Esophagus squamous epithelium (tissue), 4 donors: ENCODE measurements around the gene DPYSL5.

Experiments
- CTCF ChIP-seq, 6 experiments: fragments of 450-650 bp in 4 of 6; fragments of 200-600 bp in 2 of 6; sonication (generic) in 2 of 6; IDR thresholded peaks; one replicate each; pipeline ENCODE4 v1.5.1; 2016 to 2019; ENCODE audit warnings: antibody characterized with exemption in 6 of 6, mild to moderate bottlenecking in 4 of 6, moderate library complexity in 4 of 6
- POLR2A ChIP-seq, 4 donors: fragments of 450-650 bp; IDR thresholded peaks; one replicate each; pipeline ENCODE4 v1.6.1; 2017; ENCODE audit warnings: antibody characterized with exemption in 4 of 4, mild to moderate bottlenecking in 4 of 4, moderate library complexity in 3 of 4

DNA sequence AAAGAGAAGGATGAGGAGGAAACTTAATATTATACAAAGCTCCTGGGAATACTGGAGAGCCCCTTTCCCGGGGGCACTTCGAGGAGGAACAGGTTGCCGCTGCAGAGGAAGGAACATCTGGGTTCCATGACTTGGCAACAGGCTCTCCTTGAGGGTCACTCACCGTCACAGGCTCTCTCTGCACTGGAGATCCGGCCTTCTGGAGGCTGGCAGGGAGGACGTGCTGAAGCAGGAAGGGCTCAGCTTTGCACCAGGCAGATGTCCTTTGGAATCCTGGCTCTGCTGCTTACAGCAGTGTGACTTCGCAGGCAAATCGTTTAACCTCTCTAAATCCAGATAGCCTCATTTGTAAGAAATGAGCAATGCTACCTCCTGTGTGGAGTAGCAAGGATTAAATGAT, 2.9 kb upstream of the DPYSL5 start:
- TF ChIP-seq POLR2A (IDR thresholded peaks at IDR 0.05) (no peak), CTCF (IDR thresholded peaks at IDR 0.05) (no peak)
